H1 (cell line): ENCODE measurements around the gene CHRNA4. TPM values are rescaled to one million over a fixed set of nuclear protein-coding genes. Genes with fewer than 3 reads are reported as not detected.

Experiments
- CTCF ChIA-PET: fragments of 300-600 bp; sonication (Branson Sonifier 250); formaldehyde crosslinking; loops from one replicate; lab custom pipeline; 2021; ENCODE audit not compliant: partially characterized antibody; lab: Charles Lee
- POLR2A ChIA-PET: fragments of 300-600 bp; sonication (Branson Sonifier 250); formaldehyde crosslinking; loops from one replicate; lab custom pipeline; 2021; ENCODE audit warnings: inconsistent platforms; ENCODE audit not compliant: partially characterized antibody; lab: Charles Lee
- DNase-seq, 2 experiments: peaks; one replicate each; pipeline versions ENCODE4 v3.0.0 to v3.0.0-alpha.2; 2010 to 2022; ENCODE audit warnings: low spot score in 2 of 2, low read depth in 1 of 2, mixed read lengths in 1 of 2
- FAIRE-seq: peaks from 2 replicates; lab custom pipeline; 2011; peaks lifted over from hg19 to GRCh38; lab: Jason Lieb, UNC
- H2AFZ ChIP-seq: 2 replicates; pipeline ENCODE4 v1.8.1; 2012; ENCODE audit warnings: low read length, inconsistent platforms
- H2AK5ac ChIP-seq: 2 replicates; pipeline ENCODE4 v1.6.1; 2013; ENCODE audit warnings: low read depth, low read length
- H2BK120ac ChIP-seq: replicated peaks from 2 replicates; pipeline ENCODE3; 2013; ENCODE audit warnings: low read depth, low read length, inconsistent platforms
- H2BK12ac ChIP-seq: 2 replicates; pipeline ENCODE4 v1.6.1; 2013; ENCODE audit warnings: low read depth, low read length
- H2BK15ac ChIP-seq: 2 replicates; pipeline ENCODE4 v1.6.1; 2013; ENCODE audit warnings: low read length
- H2BK20ac ChIP-seq: 2 replicates; pipeline ENCODE4 v1.6.1; 2013; ENCODE audit warnings: low read length
- H2BK5ac ChIP-seq: 2 replicates; pipeline ENCODE4 v1.6.1; 2013; ENCODE audit warnings: low read depth, low read length
- H3K14ac ChIP-seq: 2 replicates; pipeline ENCODE4 v1.6.1; 2013; ENCODE audit warnings: inconsistent platforms; ENCODE audit not compliant: insufficient read length
- H3K18ac ChIP-seq: 2 replicates; pipeline ENCODE4 v1.6.1; 2013; ENCODE audit warnings: low read length; ENCODE audit errors: extremely low read depth
- H3K23ac ChIP-seq: 2 replicates; pipeline ENCODE4 v1.6.1; 2013; ENCODE audit warnings: inconsistent platforms; ENCODE audit not compliant: insufficient read length
- H3K23me2 ChIP-seq: 2 replicates; pipeline ENCODE4 v1.6.1; 2013; ENCODE audit warnings: low read depth, low read length
- H3K27ac ChIP-seq: 2 replicates; pipeline ENCODE4 v1.6.1; 2011; ENCODE audit warnings: low read depth, low read length, inconsistent platforms
- H3K27me3 ChIP-seq, 4 experiments: replicated peaks in 1 of 4; 1 replicate in 1 of 4; 2 replicates in 3 of 4; pipeline versions ENCODE4 v1.6.1 to v1.8.1; 2011 to 2013; ENCODE audit warnings: low read length in 3 of 4, mild to moderate bottlenecking in 3 of 4, inconsistent platforms in 2 of 4, mixed read lengths in 2 of 4, moderate library complexity in 1 of 4; ENCODE audit not compliant: control insufficient read depth in 3 of 4, insufficient read depth in 3 of 4; ENCODE audit errors: extremely low read depth in 1 of 4
- H3K36me3 ChIP-seq, 4 experiments: 2 replicates each; pipeline versions ENCODE4 v1.6.1 to v1.8.1; 2011 to 2013; ENCODE audit warnings: mild to moderate bottlenecking in 4 of 4, low read length in 3 of 4, moderate library complexity in 2 of 4, control low read depth in 1 of 4, inconsistent platforms in 1 of 4; ENCODE audit not compliant: insufficient read depth in 4 of 4, control insufficient read depth in 2 of 4
- H3K4ac ChIP-seq: replicated peaks from 2 replicates; pipeline ENCODE3; 2013; ENCODE audit warnings: low read length, low read depth, mixed read lengths, inconsistent platforms; ENCODE audit not compliant: insufficient read length
- H3K4me1 ChIP-seq, 4 experiments: replicated peaks in 1 of 4; 1 replicate in 1 of 4; 2 replicates in 3 of 4; pipeline versions ENCODE4 v1.6.1 to v1.8.1; 2011 to 2013; ENCODE audit warnings: low read length in 3 of 4, inconsistent platforms in 2 of 4, mixed read lengths in 1 of 4; ENCODE audit not compliant: insufficient read depth in 4 of 4, control insufficient read depth in 3 of 4
- H3K4me2 ChIP-seq, 2 experiments: 2 replicates each; pipeline versions ENCODE4 v1.6.1 to v1.8.1; 2011 to 2013; ENCODE audit warnings: low read depth in 2 of 2, low read length in 2 of 2, control low read depth in 1 of 2, inconsistent platforms in 1 of 2, mild to moderate bottlenecking in 1 of 2; ENCODE audit not compliant: insufficient read depth in 1 of 2
- H3K4me3 ChIP-seq, 4 experiments: fragments of 200-600, 300-600 bp in 1 of 4; sonication (generic), shearing (Covaris generic), sonication (Bioruptor Twin) in 1 of 4; 2 replicates each; pipeline versions ENCODE4 v1.5.1 to v1.8.1; 2011 to 2016; ENCODE audit warnings: low read length in 4 of 4, low read depth in 3 of 4, control low read depth in 2 of 4, inconsistent platforms in 2 of 4, mild to moderate bottlenecking in 2 of 4, mixed read lengths in 1 of 4, moderate library complexity in 1 of 4; ENCODE audit not compliant: insufficient read depth in 2 of 4; ENCODE audit errors: extremely low read depth in 1 of 4
- H3K56ac ChIP-seq: replicated peaks from 2 replicates; pipeline ENCODE3; 2013; ENCODE audit warnings: low read depth, mild to moderate bottlenecking, mixed read lengths, low read length, inconsistent platforms; ENCODE audit not compliant: insufficient read length
- H3K79me1 ChIP-seq: 2 replicates; pipeline ENCODE4 v1.6.1; 2013; ENCODE audit warnings: low read depth, low read length, control low read depth
- H3K79me2 ChIP-seq, 2 experiments: 2 replicates each; pipeline versions ENCODE4 v1.6.1 to v1.8.1; 2012 to 2013; ENCODE audit warnings: low read length in 2 of 2, mild to moderate bottlenecking in 2 of 2, inconsistent platforms in 1 of 2; ENCODE audit not compliant: insufficient read depth in 2 of 2, control insufficient read depth in 1 of 2
- H3K9ac ChIP-seq, 4 experiments: replicated peaks in 1 of 4; 1 replicate in 1 of 4; 2 replicates in 3 of 4; pipeline versions ENCODE4 v1.6.1 to v1.8.1; 2011 to 2013; ENCODE audit warnings: low read depth in 3 of 4, low read length in 3 of 4, control low read depth in 2 of 4, mild to moderate bottlenecking in 2 of 4, moderate library complexity in 2 of 4, inconsistent platforms in 1 of 4; ENCODE audit errors: extremely low read depth in 1 of 4
- H3K9me3 ChIP-seq, 2 experiments: 2 replicates each; pipeline versions ENCODE4 v1.6.1 to v1.8.1; 2012 to 2013; ENCODE audit warnings: mild to moderate bottlenecking in 2 of 2, moderate library complexity in 2 of 2, control low read depth in 1 of 2, inconsistent platforms in 1 of 2, low read depth in 1 of 2, low read length in 1 of 2, mixed read lengths in 1 of 2; ENCODE audit not compliant: insufficient read depth in 2 of 2
- H4K20me1 ChIP-seq, 2 experiments: replicated peaks in 1 of 2; 2 replicates each; pipeline versions ENCODE3 to v1.8.1; 2011 to 2013; ENCODE audit warnings: inconsistent platforms in 2 of 2, low read length in 2 of 2, mild to moderate bottlenecking in 1 of 2; ENCODE audit not compliant: insufficient read depth in 2 of 2, control insufficient read depth in 1 of 2
- H4K5ac ChIP-seq: 2 replicates; pipeline ENCODE4 v1.6.1; 2013; ENCODE audit warnings: low read length, low read depth, mixed read lengths, inconsistent platforms; ENCODE audit not compliant: insufficient read length
- H4K8ac ChIP-seq: 2 replicates; pipeline ENCODE4 v1.8.0; 2013; ENCODE audit warnings: mild to moderate bottlenecking, moderate library complexity, low read length, inconsistent platforms; ENCODE audit not compliant: insufficient read depth; ENCODE audit errors: extremely low read depth
- H4K91ac ChIP-seq: replicated peaks from 2 replicates; pipeline ENCODE3; 2013; ENCODE audit warnings: low read length, mixed read lengths, inconsistent platforms; ENCODE audit not compliant: insufficient read length
- CBX5 ChIP-seq: fragments of 300-800, 300-1000 bp; sonication (generic); IDR thresholded peaks from 2 replicates; pipeline ENCODE4 v1.7.1; 2016; ENCODE audit warnings: antibody characterized with exemption, low read length, low read depth
- GABPA ChIP-seq: IDR thresholded peaks from 2 replicates; pipeline ENCODE4 v1.6.1; 2011; ENCODE audit warnings: mild to moderate bottlenecking, low read length, moderate library complexity, borderline replicate concordance; ENCODE audit not compliant: insufficient read depth
- GTF2F1 ChIP-seq: IDR thresholded peaks from 2 replicates; pipeline ENCODE4 v1.6.1; 2012; ENCODE audit warnings: low read depth, low read length, improper control_type of control experiment, borderline replicate concordance
- KDM1A ChIP-seq: fragments of 200-600, 300-600 bp; sonication (generic); IDR thresholded peaks from 2 replicates; pipeline ENCODE4 v1.7.1; 2016; ENCODE audit warnings: mild to moderate bottlenecking, low read length, borderline replicate concordance
- SP2 ChIP-seq: IDR thresholded peaks from 2 replicates; pipeline ENCODE4 v1.6.1; 2012; ENCODE audit warnings: mild to moderate bottlenecking, low read length, inconsistent platforms
- TEAD4 ChIP-seq: IDR thresholded peaks from 2 replicates; pipeline ENCODE4 v1.6.1; 2012; ENCODE audit warnings: low read depth, low read length, inconsistent platforms, mixed read lengths
- WGBS, 2 experiments: shearing (Covaris generic) in 1 of 2; methylation state at CpG; one replicate each; pipeline versions ENCODE4 v1.1.6 to v1.1.7; 2013 to 2015; ENCODE audit warnings: low lambda C conversion rate in 2 of 2, mixed read lengths in 2 of 2, inconsistent platforms in 1 of 2, low coverage in 1 of 2, missing lambda C conversion rate in 1 of 2; ENCODE audit not compliant: insufficient replicate concordance in 2 of 2, insufficient coverage in 1 of 2, insufficient read length in 1 of 2; ENCODE audit errors: extremely low coverage in 1 of 2, missing lambda C conversion rate in 1 of 2; 5-methylcytosine and 5-hydroxymethylcytosine counted together
- polyA plus RNA-seq, 7 experiments: library from polyadenylated mRNA; depleted of rRNA in 3 of 7; stranded (reverse) in 5 of 7; unstranded in 2 of 7; fragments of >200 nt in 5 of 7; fragments of 200-250 nt in 2 of 7; gene quantifications; 1 replicate in 5 of 7; 2 replicates in 1 of 7; 4 replicates in 1 of 7; pipeline versions ENCODE4 v1.2.1 to v1.2.3, GENCODE V29; 2011 to 2013; ENCODE audit warnings: missing spikeins in 2 of 7, mixed read lengths in 2 of 7
- total RNA-seq: library from RNA; stranded (reverse); fragmentation: NEBNext Ultra II Directional; extraction: Animal tissue kit (Norgen Biotek cat#: 25700); gene quantifications from 2 replicates; pipeline ENCODE4 v1.2.1, GENCODE V29; 2021

Gene CHRNA4
- total and polyA plus RNA-seq, 2 of the 8 experiments (the other 6 are each of a cell fraction or from before 2014, with no cell fraction given), result 4.3 to 5.7 TPM

DNA sequence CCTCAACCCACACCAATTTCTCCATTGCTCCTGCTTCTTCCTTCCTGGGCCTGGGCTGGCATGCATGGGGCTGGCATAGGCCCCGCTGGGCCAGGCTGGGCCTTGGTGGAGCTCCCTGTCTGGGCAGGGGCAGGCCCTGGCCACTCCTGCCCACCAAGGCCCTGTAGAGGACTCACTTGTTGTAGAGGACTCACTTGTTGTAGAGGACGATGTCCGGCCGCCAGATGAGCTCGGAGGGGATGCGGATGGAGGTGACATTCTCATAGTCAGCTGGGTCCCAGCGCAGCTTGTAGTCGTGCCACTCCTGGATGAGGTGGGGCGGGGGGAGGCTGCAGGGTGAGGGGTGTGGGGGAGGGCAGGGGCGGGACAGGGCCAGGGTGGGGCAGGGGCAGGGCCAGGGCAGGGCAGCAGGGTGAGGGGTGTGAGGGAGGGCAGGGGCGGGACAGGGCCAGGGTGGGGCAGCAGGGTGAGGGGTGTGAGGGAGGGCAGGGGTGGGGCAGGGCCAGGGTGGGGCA is 5.3 kb downstream of the CHRNA4 start:
- 94% methylated on average over 7 of the region's 11 CpGs; no CpG with 5 or more reads in 1 of the 2 experiments for WGBS, 2 experiments
- H4K5ac ChIP-seq, result no peak overlapping the region
- no peak overlapping the region for H2BK120ac ChIP-seq
- H3K14ac ChIP-seq, result no peak overlapping the region
- no peak overlapping the region for H2BK5ac ChIP-seq
- POLR2A ChIA-PET, result no interaction called here
- no peak overlapping the region for H4K8ac ChIP-seq
- FAIRE-seq (no peak), DNase-seq (no peak)
- no peak overlapping the region for H3K4me2 ChIP-seq
- H3K79me2 ChIP-seq, result no peaks in the 10 kb centered on the region
- no peak overlapping the region for H2BK15ac ChIP-seq
- peaks cover 4% of the 10 kb centered on the region; the same call in 1 of the 2 replicates for H3K23me2 ChIP-seq
- peaks cover 0 to 9% (median 5%) of the 10 kb centered on the region in 4 experiments; a peak in 5 of 7 replicates for H3K27me3 ChIP-seq
- peaks cover 0 to 18% (median 13%) of the 10 kb centered on the region in 4 experiments; a peak in 5 of 7 replicates for H3K4me1 ChIP-seq
- TF ChIP-seq KDM1A (no peak), GTF2F1 (no peak), GABPA (no peak), CBX5 (no peak), TEAD4 (no peak), SP2 (no peak)
- no peaks in the 10 kb centered on the region for H3K79me1 ChIP-seq
- H3K4ac ChIP-seq, result no peak overlapping the region
- no peak overlapping the region for H4K91ac ChIP-seq
- H3K56ac ChIP-seq, result no peak overlapping the region
- no peak overlapping the region for H2AK5ac ChIP-seq
- H2AFZ ChIP-seq, result no peak overlapping the region
- peaks cover 0 to 4% of the 10 kb centered on the region in 2 experiments for H4K20me1 ChIP-seq
- no peak overlapping the region for H3K4me3 ChIP-seq
- no peak overlapping the region for H3K9ac ChIP-seq
- no peak overlapping the region for H3K18ac ChIP-seq
- H2BK20ac ChIP-seq, result no peak overlapping the region
- H2BK12ac ChIP-seq, result no peak overlapping the region
- no peak overlapping the region for H3K23ac ChIP-seq
- CTCF ChIA-PET, result interaction anchor here (2.7 kb wide), 1 partner anchor 132 kb away, joined by 9 read pairs; no protein-coding TSS in a partner anchor
- H3K9me3 ChIP-seq, result peaks cover 0 to 5% of the 10 kb centered on the region in 2 experiments; a peak in 2 of 4 replicates
- H3K36me3 ChIP-seq, result no peaks in the 10 kb centered on the region
- H3K27ac ChIP-seq, result no peak overlapping the region
